Measurements from ENCODE around the gene REV1. TPM values are rescaled to one million over a fixed set of nuclear protein-coding genes. Genes with fewer than 3 reads are reported as not detected.

The REV1 gene
- total RNA-seq, 1 experiment from 2014 or later: 34.3 TPM

DNA sequence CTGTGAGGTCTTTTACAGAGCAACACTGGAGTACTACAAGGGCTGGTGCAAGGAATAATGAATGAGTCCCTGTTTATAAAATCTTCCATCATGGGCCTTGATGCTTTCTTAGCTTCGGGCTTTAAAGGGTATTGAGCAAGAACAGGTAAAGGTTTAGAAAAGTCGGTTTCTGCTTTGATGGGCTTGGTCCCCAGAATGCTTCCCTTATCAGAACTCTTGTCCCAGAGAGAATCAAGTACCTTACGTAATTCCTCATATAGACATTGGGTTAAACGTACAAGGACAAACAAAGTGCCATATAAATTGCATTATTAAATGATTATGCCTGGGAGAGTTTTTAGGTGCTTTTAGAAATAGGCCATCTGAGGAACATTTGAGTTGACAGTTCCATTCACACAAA is 24.5 kb upstream of the REV1 start:
- Histone ChIP-seq H2AFZ (ENCODE audit: low read depth, low read length, poor library complexity, severe bottlenecking) (no peak overlapping the region), H3K9me3 (ENCODE audit: control insufficient read depth in 1 of 2, insufficient read depth in 1 of 2, low read depth in 1 of 2, low read length in 2 of 2) (no peaks in the 10 kb centered on the region), H3K9me2 (ENCODE audit: insufficient read depth) (no peaks in the 10 kb centered on the region), H3K27me3 (ENCODE audit: insufficient read depth, low read length) (no peaks in the 10 kb centered on the region), H3K36me3 (ENCODE audit: control insufficient read depth in 1 of 2, insufficient read depth in 2 of 2, low read length in 2 of 2) (no peaks in the 10 kb centered on the region), H3K9ac (ENCODE audit: low read length) (no peak overlapping the region), H3K79me2 (ENCODE audit: insufficient read depth, low read length) (no peaks in the 10 kb centered on the region), H3K4me1 (ENCODE audit: control insufficient read depth in 1 of 2, insufficient read depth in 2 of 2, low read length in 2 of 2) (no peaks in the 10 kb centered on the region), H3K4me3 (replicated peaks in 1 of 2; ENCODE audit: low read depth in 1 of 2, low read length in 2 of 2) (no peak overlapping the region), H4K20me1 (ENCODE audit: insufficient read depth) (no peaks in the 10 kb centered on the region), H3K4me2 (ENCODE audit: low read length) (no peak overlapping the region), H3K27ac (ENCODE audit: low read depth, low read length) (no peak overlapping the region)
- ATAC-seq (no peak), DNase-seq (ENCODE audit: low read depth, low spot score) (no peak)
- BruUV-seq (replicated peaks): no TSS peak
- ChIA-PET RAD21 (ENCODE audit: low non-redundant PET in 1 of 2, low total read pairs in 2 of 2, uncharacterized antibody in 2 of 2, unreplicated experiment in 2 of 2) (no interaction called here), POLR2A (no interaction called here), CTCF (no interaction called here)
- intact Hi-C loops (cut with micrococcal nuclease): no loop called here
- no peak for TF ChIP-seq REST (IDR thresholded peaks at IDR 0.05; ENCODE audit: low read depth)
- TF ChIP-seq RAD21 (IDR thresholded peaks at IDR 0.05; ENCODE audit: low read depth): no peak
- no peak for TF ChIP-seq SRF (IDR thresholded peaks at IDR 0.05; ENCODE audit: low read depth)
- no peak for TF ChIP-seq CEBPB (IDR thresholded peaks at IDR 0.05; ENCODE audit: low read depth)

DNA sequence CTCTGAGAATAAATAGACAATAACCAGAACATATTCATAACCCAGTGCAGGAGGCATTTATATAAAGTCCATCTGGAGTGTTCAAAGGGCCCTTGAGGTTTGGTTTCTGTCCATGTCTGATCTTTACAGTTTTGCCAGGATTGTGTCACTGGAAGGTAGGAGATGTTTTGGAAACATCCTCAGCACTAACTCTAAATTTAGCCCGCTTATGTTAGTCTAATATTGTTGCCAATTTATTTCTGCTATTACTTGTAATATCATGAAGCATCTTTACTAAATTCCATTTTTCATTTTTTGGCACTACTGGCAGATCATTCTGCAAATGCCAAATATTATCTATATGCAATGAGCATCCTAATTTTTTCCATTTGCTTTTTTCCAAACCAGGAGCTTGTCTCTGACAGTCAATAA is 22.4 kb upstream of the REV1 start:
- intact Hi-C loops (cut with micrococcal nuclease): no loop called here
- RAD21 ChIA-PET (ENCODE audit: low non-redundant PET in 1 of 2, low total read pairs in 2 of 2, uncharacterized antibody in 2 of 2, unreplicated experiment in 2 of 2): no interaction called here
- no peak for DNase-seq (ENCODE audit: low read depth, low spot score)
- no peak overlapping the region for H3K4me3 ChIP-seq (replicated peaks in 1 of 2; ENCODE audit: low read depth in 1 of 2, low read length in 2 of 2)
- H3K9me2 ChIP-seq (ENCODE audit: insufficient read depth): no peaks in the 10 kb centered on the region
- H2AFZ ChIP-seq (ENCODE audit: low read depth, low read length, poor library complexity, severe bottlenecking): no peak overlapping the region
- no peak for ATAC-seq
- no peaks in the 10 kb centered on the region for H3K27me3 ChIP-seq (ENCODE audit: insufficient read depth, low read length)
- H3K9me3 ChIP-seq (ENCODE audit: control insufficient read depth in 1 of 2, insufficient read depth in 1 of 2, low read depth in 1 of 2, low read length in 2 of 2): no peaks in the 10 kb centered on the region
- no peaks in the 10 kb centered on the region for H3K4me1 ChIP-seq (ENCODE audit: control insufficient read depth in 1 of 2, insufficient read depth in 2 of 2, low read length in 2 of 2)
- no TSS peak for BruUV-seq (replicated peaks)
- no peaks in the 10 kb centered on the region for H3K36me3 ChIP-seq (ENCODE audit: control insufficient read depth in 1 of 2, insufficient read depth in 2 of 2, low read length in 2 of 2)
- no peaks in the 10 kb centered on the region for H4K20me1 ChIP-seq (ENCODE audit: insufficient read depth)
- no peak overlapping the region for H3K27ac ChIP-seq (ENCODE audit: low read depth, low read length)
- POLR2A ChIA-PET: no interaction called here
- no peaks in the 10 kb centered on the region for H3K79me2 ChIP-seq (ENCODE audit: insufficient read depth, low read length)
- no peak overlapping the region for H3K4me2 ChIP-seq (ENCODE audit: low read length)
- TF ChIP-seq, protein P1, sequence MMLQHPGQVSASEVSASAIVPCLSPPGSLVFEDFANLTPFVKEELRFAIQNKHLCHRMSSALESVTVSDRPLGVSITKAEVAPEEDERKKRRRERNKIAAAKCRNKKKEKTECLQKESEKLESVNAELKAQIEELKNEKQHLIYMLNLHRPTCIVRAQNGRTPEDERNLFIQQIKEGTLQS (IDR thresholded peaks at IDR 0.05): no peak
- no peak for TF ChIP-seq EZH2phosphoT487 (IDR thresholded peaks at IDR 0.05; ENCODE audit: borderline replicate concordance)
- TF ChIP-seq ZBTB33 (IDR thresholded peaks at IDR 0.05; ENCODE audit: extremely low read depth, insufficient replicate concordance, low read length): no peak
- no peak for TF ChIP-seq EGR1 (IDR thresholded peaks at IDR 0.05; ENCODE audit: low read depth)
- no peak for TF ChIP-seq CTCF (IDR thresholded peaks at IDR 0.05 in 2 of 3, conservative IDR thresholded peaks at IDR 0.05 in 1 of 3; ENCODE audit: borderline replicate concordance in 1 of 3, insufficient read depth in 1 of 3, low read depth in 2 of 3, low read length in 2 of 3)
- H3K9ac ChIP-seq (ENCODE audit: low read length): no peak overlapping the region
- CTCF ChIA-PET: no interaction called here
